ENCODE measurements around the gene MBNL1.

The MBNL1 gene

GRCh38 chr3:152426393-152426792 lies 157.7 kb downstream of the MBNL1 start:
- Histone ChIP-seq H3K9ac (ENCODE audit: low read length) (no peak overlapping the region), H3K27me3 (replicated peaks; ENCODE audit: insufficient read depth, low read length) (no peaks in the 10 kb centered on the region), H2AFZ (ENCODE audit: low read length) (no peak overlapping the region), H3K4me3 (ENCODE audit: low read length) (no peak overlapping the region), H3K9me3 (replicated peaks; ENCODE audit: insufficient read depth, low read length) (no peaks in the 10 kb centered on the region), H3K79me2 (ENCODE audit: low read length) (peaks cover 60% of the 10 kb centered on the region), H3F3A (ENCODE audit: insufficient read depth, low read length) (peaks cover 10% of the 10 kb centered on the region; the same call in 1 of the 2 replicates), H3K36me3 (replicated peaks; ENCODE audit: insufficient read depth, low read length) (no peaks in the 10 kb centered on the region), H3K9me2 (replicated peaks; ENCODE audit: insufficient read depth, low read length) (no peaks in the 10 kb centered on the region), H3K27ac (ENCODE audit: low read length) (no peak overlapping the region), H3K4me2 (ENCODE audit: low read depth, low read length) (no peak overlapping the region), H3K4me1 (ENCODE audit: low read length) (no peaks in the 10 kb centered on the region), H4K20me1 (ENCODE audit: insufficient read depth, low read length) (peaks cover 6% of the 10 kb centered on the region)
- DNase-seq = no peak
- TF ChIP-seq EZH2phosphoT487 (IDR thresholded peaks at IDR 0.05; ENCODE audit: low read length) (no peak), CTCF (IDR thresholded peaks at IDR 0.05; ENCODE audit: low read length) (no peak), EZH2 (optimal IDR thresholded peaks at IDR 0.05; ENCODE audit: low read depth, low read length) (no peak)

- Histone ChIP-seq H3K9me3 (replicated peaks; ENCODE audit: insufficient read depth, low read length) (no peaks in the 10 kb centered on the region), H2AFZ (ENCODE audit: low read length) (no peak overlapping the region), H3K9me2 (replicated peaks; ENCODE audit: insufficient read depth, low read length) (no peaks in the 10 kb centered on the region), H4K20me1 (ENCODE audit: insufficient read depth, low read length) (peaks cover 6% of the 10 kb centered on the region), H3K4me3 (ENCODE audit: low read length) (no peak overlapping the region), H3K4me2 (ENCODE audit: low read depth, low read length) (no peak overlapping the region), H3K79me2 (ENCODE audit: low read length) (peaks cover 74% of the 10 kb centered on the region), H3K27ac (ENCODE audit: low read length) (no peak overlapping the region), H3K27me3 (replicated peaks; ENCODE audit: insufficient read depth, low read length) (no peaks in the 10 kb centered on the region), H3K36me3 (replicated peaks; ENCODE audit: insufficient read depth, low read length) (0 out of 2 replicates have a peak, but pooled peaks cover 7% of the 10 kb centered on the region), H3K4me1 (ENCODE audit: low read length) (no peaks in the 10 kb centered on the region), H3F3A (ENCODE audit: insufficient read depth, low read length) (peaks cover 10% of the 10 kb centered on the region; the same call in 1 of the 2 replicates), H3K9ac (ENCODE audit: low read length) (no peak overlapping the region)
- TF ChIP-seq CTCF (IDR thresholded peaks at IDR 0.05; ENCODE audit: low read length) = no peak
- no peak for TF ChIP-seq EZH2 (optimal IDR thresholded peaks at IDR 0.05; ENCODE audit: low read depth, low read length)
- TF ChIP-seq EZH2phosphoT487 (IDR thresholded peaks at IDR 0.05; ENCODE audit: low read length) = no peak
- DNase-seq = no peak
Observed at GRCh38 chr3:152428577-152428976, 159.8 kb downstream of the MBNL1 start.

GRCh38 chr3:152430223-152431002 lies 161.7 kb downstream of the MBNL1 start:
- DNase-seq = no peak
- Histone ChIP-seq H4K20me1 (ENCODE audit: insufficient read depth, low read length) (peaks cover 7% of the 10 kb centered on the region), H3K9me2 (replicated peaks; ENCODE audit: insufficient read depth, low read length) (no peaks in the 10 kb centered on the region), H2AFZ (ENCODE audit: low read length) (no peak overlapping the region), H3K4me3 (ENCODE audit: low read length) (no peak overlapping the region), H3K27me3 (replicated peaks; ENCODE audit: insufficient read depth, low read length) (no peaks in the 10 kb centered on the region), H3K4me2 (ENCODE audit: low read depth, low read length) (no peak overlapping the region), H3K36me3 (replicated peaks; ENCODE audit: insufficient read depth, low read length) (0 out of 2 replicates have a peak, but pooled peaks cover 10% of the 10 kb centered on the region), H3K9ac (ENCODE audit: low read length) (no peak overlapping the region), H3K9me3 (replicated peaks; ENCODE audit: insufficient read depth, low read length) (no peaks in the 10 kb centered on the region), H3K79me2 (ENCODE audit: low read length) (peaks cover 88% of the 10 kb centered on the region), H3K4me1 (ENCODE audit: low read length) (peaks cover 5% of the 10 kb centered on the region; the same call in 1 of the 2 replicates), H3F3A (ENCODE audit: insufficient read depth, low read length) (peaks cover 10% of the 10 kb centered on the region; the same call in 1 of the 2 replicates), H3K27ac (ENCODE audit: low read length) (no peak overlapping the region)
- no peak for TF ChIP-seq EZH2 (optimal IDR thresholded peaks at IDR 0.05; ENCODE audit: low read depth, low read length)
- no peak for TF ChIP-seq CTCF (IDR thresholded peaks at IDR 0.05; ENCODE audit: low read length)
- TF ChIP-seq EZH2phosphoT487 (IDR thresholded peaks at IDR 0.05; ENCODE audit: low read length) = no peak
